K562 (cell line): ENCODE results near the gene TRMT1. TPM values are rescaled to one million over a fixed set of nuclear protein-coding genes. Genes with fewer than 3 reads are reported as not detected.

ENCODE experiments used
- ATAC-seq: fragments of 200-7000 bp; cut with Tn5 transposase; 3 replicates; pipeline ENCODE4 v1.9.1; 2020; ENCODE audit warnings: moderate library complexity
- BruUV-seq: library from RNA; stranded (reverse); fragments of 400-500 nt; replicated peaks from 2 replicates; lab custom pipeline; 2021; lab: Mats Ljungman, UMichigan
- CTCF ChIA-PET: fragments of 300-600 bp; formaldehyde crosslinking; extraction: SDS; loops from one replicate; lab custom pipeline; 2021; ENCODE audit warnings: low intra/inter-chr PET ratio; lab: Yijun Ruan, JAX
- POLR2A ChIA-PET: fragments of 300-600, 350-650 bp; sonication (Branson Sonifier 250); formaldehyde crosslinking; extraction: SDS; loops from one replicate; lab custom pipeline; 2021; ENCODE audit warnings: antibody characterized with exemption, inconsistent platforms; lab: Yijun Ruan, JAX
- DNase-seq, 4 experiments: peaks; one replicate each; pipeline versions ENCODE4 v3.0.0 to v3.0.0-alpha.2; 2011 to 2018; ENCODE audit warnings: low spot score in 3 of 4, mixed read lengths in 3 of 4; ENCODE audit errors: extremely low read depth in 1 of 4
- FAIRE-seq: peaks from 2 replicates; lab custom pipeline; 2011; peaks lifted over from hg19 to GRCh38; lab: Jason Lieb, UNC
- H2AFZ ChIP-seq: 2 replicates; pipeline ENCODE4 v1.6.0; 2011; ENCODE audit warnings: low read depth, low read length, control low read depth, inconsistent platforms
- H3K27ac ChIP-seq: fragments of 200-600 bp; 3 replicates; pipeline ENCODE4 v1.8.0; 2011; ENCODE audit warnings: low read depth, mild to moderate bottlenecking, control low read depth, inconsistent platforms, low read length, moderate library complexity, mixed read lengths; ENCODE audit errors: extremely low read depth
- H3K27me3 ChIP-seq, 2 experiments: fragments of 300-600 bp in 1 of 2; 2 replicates in 1 of 2; 3 replicates in 1 of 2; pipeline versions ENCODE4 v1.6.0 to v1.8.0; 2011; ENCODE audit warnings: inconsistent platforms in 2 of 2, low read length in 2 of 2, mild to moderate bottlenecking in 1 of 2, mixed read lengths in 1 of 2, moderate library complexity in 1 of 2; ENCODE audit not compliant: control insufficient read depth in 2 of 2, insufficient read depth in 2 of 2
- H3K36me3 ChIP-seq: fragments of 300-600 bp; 3 replicates; pipeline ENCODE4 v1.8.0; 2011; ENCODE audit warnings: mild to moderate bottlenecking, low read length, inconsistent platforms; ENCODE audit not compliant: control insufficient read depth, insufficient read depth
- H3K4me1 ChIP-seq, 2 experiments: fragments of 200-600 bp in 1 of 2; replicated peaks in 1 of 2; 2 replicates in 1 of 2; 3 replicates in 1 of 2; pipeline versions ENCODE4 v1.5.1 to v1.8.0; 2011; ENCODE audit warnings: inconsistent platforms in 2 of 2, low read length in 2 of 2, mild to moderate bottlenecking in 1 of 2, mixed read lengths in 1 of 2, moderate library complexity in 1 of 2; ENCODE audit not compliant: control insufficient read depth in 2 of 2, insufficient read depth in 2 of 2
- H3K4me2 ChIP-seq: 2 replicates; pipeline ENCODE4 v1.6.1; 2011; ENCODE audit warnings: low read length, control low read depth, inconsistent platforms, mixed read lengths; ENCODE audit not compliant: insufficient read depth
- H3K4me3 ChIP-seq: fragments of 200-600 bp; sonication (generic), shearing (Covaris generic); 2 replicates; pipeline ENCODE4 v1.5.1; 2016; ENCODE audit warnings: control low read depth, inconsistent platforms
- H3K79me2 ChIP-seq: fragments of 200-600 bp; 3 replicates; pipeline ENCODE4 v1.8.0; 2011; ENCODE audit warnings: low read length, inconsistent platforms; ENCODE audit not compliant: control insufficient read depth, insufficient read depth
- H3K9ac ChIP-seq, 2 experiments: 2 replicates each; pipeline versions ENCODE4 v1.6.0 to v1.6.1; 2011; ENCODE audit warnings: low read depth in 2 of 2, low read length in 2 of 2, control low read depth in 1 of 2, inconsistent platforms in 1 of 2, mild to moderate bottlenecking in 1 of 2, mixed read lengths in 1 of 2; ENCODE audit not compliant: insufficient read depth in 1 of 2
- H3K9me1 ChIP-seq: one replicate; pipeline ENCODE4 v1.6.0; 2011; ENCODE audit warnings: inconsistent platforms, mild to moderate bottlenecking, low read length, moderate library complexity; ENCODE audit not compliant: control insufficient read depth, insufficient read depth
- H3K9me3 ChIP-seq: replicated peaks from 2 replicates; pipeline ENCODE4 v1.5.1; 2011; ENCODE audit warnings: low read depth, low read length, inconsistent platforms; ENCODE audit not compliant: control insufficient read depth, insufficient read depth
- H4K20me1 ChIP-seq: replicated peaks from 2 replicates; pipeline ENCODE4 v1.6.1; 2011; ENCODE audit warnings: low read length, inconsistent platforms, mixed read lengths; ENCODE audit not compliant: control insufficient read depth, insufficient read depth
- ADNP ChIP-seq: fragments of 200-800 bp; sonication (Bioruptor generic); IDR thresholded peaks from 2 replicates; pipeline ENCODE4 v1.6.1; 2016; ENCODE audit warnings: missing genetic modification characterization, missing compliant biosample characterization
- BCOR ChIP-seq: fragments of 450-650 bp; IDR thresholded peaks from 2 replicates; pipeline ENCODE4 v1.6.1; 2016
- HMGN3 ChIP-seq: IDR thresholded peaks from 2 replicates; pipeline ENCODE4 v1.6.1; 2011; ENCODE audit warnings: borderline replicate concordance, low read depth, mild to moderate bottlenecking, mixed read lengths, low read length; ENCODE audit not compliant: insufficient read length; ENCODE audit errors: extremely low read depth
- KDM1A ChIP-seq, 2 experiments: fragments of 450-650 bp; IDR thresholded peaks; 2 replicates each; pipeline ENCODE4 v1.6.1; 2016; ENCODE audit warnings: mild to moderate bottlenecking in 2 of 2
- PURB ChIP-seq: sonication (generic); formaldehyde crosslinking; IDR thresholded peaks from 2 replicates; pipeline ENCODE4 v1.9.0; 2021; ENCODE audit warnings: low read depth, mild to moderate bottlenecking, missing genetic modification reagents
- RBM25 ChIP-seq: fragments of 200-400 bp; formaldehyde crosslinking; IDR thresholded peaks from 2 replicates; pipeline ENCODE4 v1.6.1; 2018; ENCODE audit warnings: low read length, low read depth, moderate library complexity; ENCODE audit not compliant: severe bottlenecking
- SP2 ChIP-seq: IDR thresholded peaks from 2 replicates; pipeline ENCODE4 v1.6.1; 2011; ENCODE audit warnings: mild to moderate bottlenecking, low read depth, low read length, moderate library complexity; ENCODE audit not compliant: poor library complexity, severe bottlenecking; ENCODE audit errors: extremely low read depth
- TBP ChIP-seq: optimal IDR thresholded peaks from 2 replicates; pipeline ENCODE3; 2011; ENCODE audit warnings: low read depth, low read length, improper control_type of control experiment
- ZNF121 ChIP-seq: sonication (generic); formaldehyde crosslinking; conservative IDR thresholded peaks from 2 replicates; pipeline ENCODE4 v1.8.0; 2022; ENCODE audit warnings: missing genetic modification reagents
- ZNF75A ChIP-seq: fragments of 450-650 bp; formaldehyde crosslinking; IDR thresholded peaks from 2 replicates; pipeline ENCODE4 v1.4.0; 2020; ENCODE audit warnings: mild to moderate bottlenecking
- WGBS: fragments of 100-300 bp; shearing (Covaris generic); methylation state at CpG from one replicate; pipeline ENCODE4 v1.1.6; 2016; ENCODE audit warnings: low coverage, mixed read lengths; ENCODE audit not compliant: insufficient coverage; ENCODE audit errors: missing lambda C conversion rate; 5-methylcytosine and 5-hydroxymethylcytosine counted together
- in situ Hi-C: fragments of 300-500 bp; cut with MboI; formaldehyde crosslinking; loops from 4 replicates; pipeline ENCODE4 v1.15.0; 2018; ENCODE audit warnings: inconsistent platforms, mixed read lengths
- intact Hi-C: fragments of 100-400 bp; cut with micrococcal nuclease; formaldehyde crosslinking; loops from 2 replicates; pipeline ENCODE4 v1.14.2; 2022
- polyA plus RNA-seq, 8 experiments: library from polyadenylated mRNA; depleted of rRNA in 4 of 8; stranded (reverse) in 5 of 8; unstranded in 3 of 8; fragments of >200 nt; fragmentation: Nextera tagmentation in 2 of 8; fragmentation: Illumina TruSeq in 1 of 8; extraction: Ambion mirVana in 2 of 8; extraction: Trizol in 1 of 8; gene quantifications; 2 replicates each; pipeline versions ENCODE4 v1.2.1 to v1.2.3, GENCODE V29; 2011 to 2014; ENCODE audit warnings: inconsistent platforms in 1 of 8, missing spikeins in 1 of 8
- total RNA-seq, 7 experiments: library from RNA; depleted of rRNA in 6 of 7; stranded (reverse); fragments of >200 nt in 6 of 7; fragmentation: Illumina TruSeq in 2 of 7; extraction: Trizol in 2 of 7; gene quantifications; 2 replicates each; pipeline versions ENCODE4 v1.2.1 to v1.2.3, GENCODE V29; 2011 to 2021; ENCODE audit warnings: low replicate concordance in 1 of 7

Gene TRMT1
- total and polyA plus RNA-seq, 9 of the 15 experiments (the other 6 are each of a cell fraction or from before 2014, with no cell fraction given) = 5.8 to 158 (median 54.3) TPM

DNA sequence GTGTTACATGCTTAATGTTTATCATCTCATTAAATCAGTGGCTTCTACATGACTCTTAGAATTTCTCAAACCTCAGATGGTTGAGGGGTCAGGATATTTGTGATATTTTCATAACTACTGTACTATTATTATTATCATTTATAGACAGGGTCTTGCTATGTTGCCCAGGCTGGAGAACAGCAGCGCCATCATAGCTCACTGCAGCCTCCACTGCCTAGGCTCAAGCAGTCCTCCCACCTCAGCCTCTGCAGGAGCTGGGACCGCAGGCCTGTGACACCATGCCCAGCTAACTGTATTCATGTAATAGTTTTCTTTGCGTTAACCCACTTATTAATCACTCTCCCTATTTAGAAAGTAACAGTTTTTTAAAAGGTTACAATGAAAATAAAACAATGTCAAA, 43.2 kb upstream of the TRMT1 start:
- Histone ChIP-seq H3K27me3 (no peaks in the 10 kb centered on the region), H3K4me2 (no peak overlapping the region), H3K9me3 (no peaks in the 10 kb centered on the region), H3K27ac (no peak overlapping the region), H4K20me1 (peaks cover 7% of the 10 kb centered on the region; the same call in 1 of the 2 replicates), H2AFZ (no peak overlapping the region), H3K79me2 (peaks cover 19% of the 10 kb centered on the region), H3K9me1 (no peaks in the 10 kb centered on the region), H3K4me1 (peaks cover 30 to 53% of the 10 kb centered on the region in 2 experiments), H3K9ac (no peak overlapping the region), H3K36me3 (no peaks in the 10 kb centered on the region; the same call in 1 of the 3 replicates), H3K4me3 (no peak overlapping the region)
- DNase-seq = no peak
- no peak for ATAC-seq
- no TSS peak for BruUV-seq
- POLR2A ChIA-PET = no interaction called here
- CTCF ChIA-PET = no interaction called here
- in situ Hi-C loops = no loop called here
- WGBS = 80% methylated on average over 3 of the region's 3 CpGs
- peak; percentile 82 for TF ChIP-seq ZNF121
- TF ChIP-seq KDM1A (IDR thresholded peaks at IDR 0.05) = no peak
- TF ChIP-seq TBP = no peak
- TF ChIP-seq BCOR = peak; percentile 40; the same call in 1 of the 2 replicates
- peak; percentile 48 for TF ChIP-seq RBM25
- no peak for TF ChIP-seq HMGN3
- no peak for TF ChIP-seq SP2
- no peak for TF ChIP-seq ZNF75A (CRISPR knock-in tag)
- TF ChIP-seq PURB (CRISPR knock-in tag) = no peak
- TF ChIP-seq ADNP (tag) = 0 out of 2 replicates have a peak, but pooled peaks have one; percentile 16
- intact Hi-C loops = no loop called here
- no peak for FAIRE-seq
